Right lung (tissue), 5 donors: Measurements from ENCODE around the gene POLG2. TPM values are rescaled to one million over a fixed set of nuclear protein-coding genes. Genes with fewer than 3 reads are reported as not detected.
"Not testable (repeated sequence)": the region's sequence is repeated elsewhere in the genome, so short reads cannot be mapped to it uniquely, and the experiment has no call there.

Source experiments
- DNase-seq, 2 donors: peaks; one replicate each; pipeline ENCODE4 v3.0.0-alpha.2; 2013
- polyA plus RNA-seq, 5 donors: library from polyadenylated mRNA; unstranded; fragments of 120-200 nt; gene quantifications; one replicate each; pipeline versions ENCODE4 v1.2.1 to v1.2.3, GENCODE V29; 2013; ENCODE audit warnings: inconsistent platforms in 1 of 5, low replicate concordance in 1 of 5; ENCODE audit not compliant: insufficient read length in 5 of 5, insufficient read depth in 1 of 5

POLG2 gene
- polyA plus RNA-seq, 5 donors, result 32.5 to 63.5 (median 47.6) TPM

DNA sequence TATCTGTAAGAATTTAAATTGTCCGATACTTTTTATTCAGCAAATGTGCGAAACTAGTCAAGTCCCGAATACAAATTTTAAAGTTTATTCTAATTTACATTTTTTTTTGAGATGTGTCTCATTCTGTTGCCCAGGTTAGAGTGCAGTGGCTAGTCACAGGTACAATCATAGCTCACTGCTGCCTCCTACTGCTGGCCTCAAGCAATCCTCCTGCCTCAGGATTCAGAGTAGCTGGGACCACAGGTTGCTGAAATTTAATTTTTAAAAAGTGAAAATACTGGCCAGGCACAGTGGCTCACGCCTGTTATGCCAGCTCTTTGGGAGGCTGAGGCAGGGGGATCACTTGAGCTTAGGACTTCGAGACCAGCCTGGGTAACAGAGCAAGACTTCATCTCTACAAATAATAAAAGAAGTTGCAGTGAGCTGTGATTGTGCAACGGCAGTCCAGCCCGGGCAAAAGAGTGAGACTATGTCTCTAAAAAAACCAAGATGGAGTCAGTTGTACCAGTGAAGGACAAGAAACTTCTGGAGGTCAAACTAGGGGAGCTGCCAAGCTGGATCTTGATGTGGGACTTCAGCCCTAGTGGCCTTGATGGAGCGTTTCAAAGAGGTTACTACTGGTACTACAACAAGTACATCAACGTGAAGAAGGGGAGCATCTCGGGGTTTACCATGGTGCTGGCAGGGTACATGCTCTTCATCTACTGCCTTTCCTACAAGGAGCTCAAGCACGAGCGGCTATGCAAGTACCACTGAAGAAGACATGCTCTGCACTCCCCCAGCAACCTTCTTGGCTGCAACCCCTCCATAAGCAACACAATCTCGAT lies 5.6 kb downstream of the POLG2 start:
- DNase-seq, result no peak

DNA sequence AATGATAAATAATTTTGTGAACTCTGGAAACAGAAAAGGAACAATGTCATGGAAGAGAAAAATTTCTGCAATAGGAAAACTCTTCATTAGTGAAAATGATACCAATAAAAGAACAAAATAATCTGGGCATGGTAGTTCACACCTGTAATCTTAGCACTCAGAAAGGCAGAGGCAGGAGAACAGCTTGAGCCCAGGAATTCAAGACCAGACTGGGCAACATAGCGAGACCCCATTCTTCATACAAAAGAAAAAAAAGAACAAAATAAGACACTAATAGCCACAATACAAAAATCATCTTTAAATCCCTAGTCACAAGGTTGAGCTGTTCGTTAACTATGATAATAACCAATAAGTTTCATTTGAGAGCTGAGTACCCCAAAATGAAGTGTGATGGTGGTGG lies 8.6 kb downstream of the POLG2 start:
- DNase-seq, result no peak

DNA sequence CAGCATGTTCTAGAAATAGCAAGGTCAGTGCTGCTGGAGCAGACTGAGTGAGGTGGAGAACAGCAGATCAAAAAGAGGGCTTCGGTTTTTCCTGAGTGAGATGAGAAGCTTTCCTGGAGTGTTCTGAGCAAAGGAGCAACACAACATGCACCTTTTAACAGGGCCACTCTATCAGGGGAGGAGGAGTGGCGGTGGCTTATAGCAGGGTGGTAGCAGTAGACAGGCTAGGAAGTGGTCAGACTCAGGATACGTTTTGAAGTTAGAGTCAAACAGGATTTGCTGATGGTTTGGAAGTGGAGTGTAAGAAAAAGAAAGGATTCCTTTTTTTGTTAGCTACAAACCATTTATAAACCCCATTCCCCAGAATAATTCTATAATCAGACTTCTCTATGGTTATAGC lies 12.5 kb downstream of the POLG2 start:
- DNase-seq, result no peak

DNA sequence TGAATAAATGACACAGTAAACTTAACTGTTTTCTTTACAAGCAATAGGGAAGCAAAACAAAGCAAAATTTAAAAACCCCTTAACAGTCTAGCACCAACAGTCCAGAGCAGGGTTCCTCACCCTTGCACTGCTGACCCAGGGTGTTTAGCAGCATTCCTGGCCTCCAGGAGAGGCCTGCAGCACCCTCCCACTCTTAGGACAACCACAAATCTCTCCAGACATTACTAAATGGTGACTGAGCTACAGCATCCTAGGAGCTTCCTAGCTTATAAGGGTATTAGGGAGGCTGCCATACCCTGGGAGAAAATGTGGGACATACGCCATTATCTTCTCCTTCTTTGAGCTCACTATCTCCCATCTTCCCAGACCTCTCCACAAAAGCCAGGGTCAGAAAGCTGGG lies 15.9 kb downstream of the POLG2 start:
- DNase-seq, result no peak

DNA sequence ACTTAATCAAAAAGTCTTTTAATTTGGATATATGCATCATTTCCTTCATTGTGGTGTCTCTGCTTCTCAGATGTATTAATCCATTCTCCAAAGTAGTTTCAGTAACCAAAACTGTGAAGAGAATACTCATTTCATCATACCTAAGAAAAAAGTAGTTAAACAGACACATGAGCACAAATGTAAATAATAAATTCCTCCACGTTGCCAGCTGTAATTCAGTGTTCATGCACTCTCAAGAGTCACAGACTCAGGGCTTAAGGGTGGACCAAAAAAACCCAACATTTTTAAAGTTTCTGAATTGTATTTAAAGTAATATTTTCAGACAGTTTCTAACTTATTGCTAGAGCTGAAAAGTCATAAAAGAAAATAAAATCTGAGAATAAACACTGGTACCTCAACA lies 19.0 kb downstream of the POLG2 start:
- no peak for DNase-seq

DNA sequence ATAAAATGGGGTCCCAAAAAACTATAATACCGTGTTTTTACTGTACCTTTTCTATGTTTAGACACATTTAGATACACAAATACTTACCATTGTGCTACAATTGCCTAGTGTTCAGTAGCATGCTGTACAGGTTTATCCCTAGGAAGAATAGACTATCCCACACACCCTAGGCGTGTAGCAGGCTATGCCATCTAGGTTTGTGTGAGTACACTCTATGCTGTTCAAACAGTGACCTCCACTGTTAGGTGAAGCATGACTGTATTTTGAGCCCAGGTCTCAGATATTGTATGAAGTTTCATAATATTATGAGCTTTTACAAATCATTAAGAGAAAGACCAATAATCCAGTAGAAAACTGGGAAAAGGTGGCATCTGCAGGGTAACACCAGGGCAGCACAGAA lies 24.3 kb downstream of the POLG2 start:
- no peak for DNase-seq

DNA sequence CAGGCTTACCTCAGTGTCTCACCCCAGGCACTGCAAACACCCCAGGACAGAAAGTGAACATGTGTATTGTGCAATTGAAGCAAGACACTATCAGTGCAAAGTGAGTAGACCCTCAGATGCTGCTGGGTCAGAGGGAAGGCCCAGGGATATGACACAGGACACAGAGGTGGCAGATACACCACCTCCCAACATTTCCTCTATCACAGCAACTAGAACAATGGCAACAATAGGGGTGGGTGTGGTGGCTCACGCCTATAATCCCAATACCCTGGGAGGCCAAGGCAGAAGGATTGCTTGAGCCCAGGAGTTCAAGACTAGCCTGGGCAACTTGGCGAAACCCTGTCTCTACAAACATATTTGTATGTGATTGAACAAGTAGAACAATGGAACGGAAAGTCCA lies 25.4 kb downstream of the POLG2 start:
- DNase-seq, result no peak

DNA sequence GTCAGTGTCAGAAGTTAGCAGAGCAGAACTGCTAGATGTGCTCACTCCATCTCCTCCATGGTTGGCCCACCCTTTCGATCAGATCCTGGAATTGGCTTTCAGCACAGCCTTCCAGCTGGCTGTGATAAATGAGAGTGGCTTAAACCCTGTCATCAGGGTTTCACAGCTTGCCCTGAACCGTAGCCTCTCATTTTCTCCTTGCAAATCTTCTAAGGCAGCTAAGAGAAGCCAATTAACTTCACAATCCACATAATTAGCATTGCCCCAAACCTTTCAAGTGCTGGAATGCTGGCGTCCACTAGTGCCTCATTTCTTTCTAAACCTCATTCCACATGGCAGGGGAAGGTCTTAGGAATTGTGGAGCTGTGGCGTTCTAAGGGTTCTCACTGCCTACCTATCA lies 26.2 kb downstream of the POLG2 start:
- no peak for DNase-seq

DNA sequence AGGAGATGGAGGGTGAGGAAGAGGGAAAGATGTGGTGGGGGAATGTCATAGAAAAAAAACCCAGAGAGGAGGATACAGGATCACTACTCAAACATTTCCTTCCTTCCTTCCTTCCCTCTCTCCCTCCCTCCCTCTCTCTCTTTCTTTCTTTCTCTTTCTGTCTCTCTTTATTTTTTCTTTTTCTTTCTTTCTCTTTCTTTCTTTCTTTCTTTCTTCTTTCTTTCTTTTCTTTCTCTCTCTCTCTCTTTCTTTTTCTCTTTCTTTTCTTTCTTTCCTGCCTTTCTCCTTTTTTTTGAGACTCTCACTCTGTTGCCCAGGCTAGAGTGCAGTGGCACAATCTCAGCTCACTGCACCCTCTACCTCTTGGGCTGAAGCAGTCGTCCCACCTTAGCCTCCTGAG lies 30.0 kb downstream of the POLG2 start:
- not testable (repeated sequence) for DNase-seq

DNA sequence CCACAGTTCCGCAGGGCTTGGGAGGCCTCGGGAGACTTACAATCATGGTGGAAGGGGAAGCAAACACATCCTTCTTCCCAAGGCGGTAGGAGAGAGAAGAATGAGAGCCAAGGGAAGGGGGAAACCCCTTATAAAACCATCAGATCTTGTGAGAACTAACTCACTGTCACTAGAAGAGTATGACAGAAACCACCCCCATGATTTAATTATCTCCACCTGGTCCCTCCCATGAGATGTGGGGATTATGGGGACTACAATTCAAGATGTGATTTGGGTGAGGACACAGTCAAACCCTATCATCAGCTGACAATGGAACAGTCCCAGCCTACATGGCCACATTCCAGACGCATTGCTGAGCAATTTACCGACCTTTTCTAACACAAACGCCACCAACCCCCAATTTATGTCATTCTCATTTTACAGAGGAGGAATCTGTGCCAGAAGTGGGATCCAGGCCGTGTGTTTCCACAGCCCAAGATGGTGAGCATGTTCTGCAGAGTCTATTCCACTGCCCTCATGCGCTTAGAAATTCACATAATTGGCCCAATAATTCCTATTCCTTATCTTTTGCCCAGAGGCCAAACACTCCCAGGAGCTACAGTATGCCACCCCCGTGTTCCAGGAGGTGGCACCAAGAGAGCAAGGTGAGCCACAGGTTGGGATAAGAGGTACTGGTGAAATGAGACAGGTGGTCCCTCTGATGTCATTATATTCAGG lies 30.7 kb downstream of the POLG2 start:
- DNase-seq, result no peak

DNA sequence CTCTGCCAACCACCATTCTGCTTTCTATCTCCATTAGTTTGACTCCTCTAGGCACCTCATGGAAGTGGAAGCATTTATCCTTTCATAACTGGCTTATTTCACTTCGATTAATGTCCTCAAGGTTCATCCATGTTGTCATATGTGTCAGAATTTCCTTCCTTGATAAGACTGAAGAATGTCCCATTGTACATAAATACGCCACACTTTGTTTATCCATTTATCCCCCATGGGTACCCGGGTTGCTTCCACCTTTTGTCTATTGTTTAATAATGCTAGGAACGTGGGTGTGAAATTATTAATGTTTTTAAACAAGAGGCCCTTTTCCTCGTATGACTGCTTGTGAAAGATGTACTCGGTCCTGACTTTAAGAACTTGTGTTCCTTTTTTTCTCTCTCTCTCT lies 35.1 kb downstream of the POLG2 start:
- no peak for DNase-seq

DNA sequence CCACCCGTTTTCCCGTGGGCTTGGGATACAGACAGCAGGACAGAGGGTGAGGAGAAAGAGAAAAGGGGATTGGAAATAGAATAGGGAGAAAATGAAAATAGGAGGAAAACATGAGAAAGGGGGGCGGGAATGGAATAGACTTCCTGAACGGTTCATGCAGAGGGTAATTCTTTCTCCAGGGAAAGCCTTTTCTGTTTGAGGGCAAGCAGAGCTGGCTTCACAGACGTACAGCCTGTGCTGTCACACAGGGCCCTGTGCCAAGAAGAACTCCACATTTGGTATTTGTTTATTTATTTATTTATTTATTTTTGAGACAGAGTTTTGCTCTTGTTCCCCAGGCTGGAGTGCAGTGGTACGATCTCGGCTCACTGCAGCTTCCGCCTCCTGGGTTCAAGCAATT lies 35.9 kb downstream of the POLG2 start:
- peak in 1 of 2 donors; percentile 22 for DNase-seq

DNA sequence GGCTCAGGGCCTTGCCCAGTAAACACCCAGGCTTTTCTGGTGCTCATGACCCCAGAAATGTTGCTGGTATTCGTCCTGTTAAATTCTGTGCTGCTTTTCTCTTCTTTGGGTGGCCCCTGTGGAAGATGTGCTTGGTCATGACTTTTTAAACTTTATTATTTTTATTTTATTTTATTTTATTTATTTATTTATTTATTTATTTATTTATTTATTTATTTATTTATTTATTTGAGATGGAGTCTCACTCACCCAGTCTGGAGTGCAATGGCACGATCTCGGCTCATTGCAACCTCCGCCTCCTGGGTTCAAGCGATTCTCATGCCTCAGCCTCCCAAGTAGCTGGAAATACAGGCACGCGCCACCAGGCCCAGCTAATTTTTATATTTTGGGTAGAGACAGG lies 37.0 kb downstream of the POLG2 start:
- DNase-seq, result not testable (repeated sequence)

DNA sequence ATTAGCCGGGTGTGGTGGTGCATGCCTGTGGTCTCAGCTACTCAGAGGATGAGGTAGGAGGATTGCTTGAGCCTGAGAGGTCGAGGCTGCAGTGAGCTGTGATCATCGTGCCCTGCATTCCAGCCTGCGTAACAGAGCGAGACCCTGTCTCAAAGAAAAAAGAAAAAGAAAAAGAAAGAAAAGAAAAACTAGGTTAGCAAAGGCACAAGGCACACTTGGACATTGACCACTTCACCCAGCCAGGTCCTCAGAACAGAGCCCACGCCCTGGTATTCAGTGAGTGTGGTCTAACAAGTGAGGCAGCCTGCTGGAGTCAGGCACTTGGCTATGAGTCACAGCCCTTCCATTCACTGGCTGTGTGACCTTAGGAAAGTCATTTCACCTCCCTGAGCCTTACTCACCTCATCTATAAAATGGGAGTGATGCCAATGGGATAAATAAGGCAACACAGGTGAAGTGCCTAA lies 37.5 kb downstream of the POLG2 start:
- DNase-seq, result no peak

DNA sequence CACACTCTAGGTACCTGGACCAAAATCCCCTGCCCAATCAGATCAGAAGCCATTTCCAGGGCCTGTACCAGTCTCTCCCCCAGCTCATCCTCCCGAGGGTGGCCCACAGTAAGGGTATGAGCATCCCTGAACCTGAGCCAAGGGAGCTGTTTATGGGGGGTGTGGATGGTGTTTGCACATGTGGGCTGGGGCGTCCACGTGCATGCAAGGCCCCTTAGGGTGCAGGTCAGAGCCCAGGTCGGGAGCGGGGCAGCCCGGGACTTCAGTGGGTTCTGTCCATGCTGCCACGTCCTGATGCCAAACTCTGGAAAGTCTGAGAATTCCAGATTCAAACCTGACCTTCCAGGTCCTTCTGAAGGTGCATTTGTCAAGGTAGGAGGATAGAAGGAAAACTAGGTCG lies 38.1 kb downstream of the POLG2 start:
- no peak for DNase-seq

DNA sequence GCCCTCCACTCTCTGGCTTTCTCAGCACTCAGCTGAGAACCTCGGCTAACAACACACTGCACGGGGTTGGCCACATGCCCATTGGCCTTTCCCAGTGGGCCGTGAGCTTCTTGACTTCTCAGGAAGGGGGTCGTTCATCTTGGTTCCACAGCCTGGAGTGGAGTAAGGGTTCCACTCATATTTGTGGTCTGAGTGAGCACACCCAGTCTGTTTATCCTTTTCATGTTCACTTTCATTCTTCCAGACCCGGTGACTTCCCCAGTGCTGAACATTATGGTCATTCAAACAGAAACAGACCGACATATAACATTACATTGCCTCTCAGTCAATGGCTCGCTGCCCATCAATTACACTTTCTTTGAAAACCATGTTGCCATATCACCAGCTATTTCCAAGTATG lies 39.7 kb downstream of the POLG2 start:
- no peak for DNase-seq

DNA sequence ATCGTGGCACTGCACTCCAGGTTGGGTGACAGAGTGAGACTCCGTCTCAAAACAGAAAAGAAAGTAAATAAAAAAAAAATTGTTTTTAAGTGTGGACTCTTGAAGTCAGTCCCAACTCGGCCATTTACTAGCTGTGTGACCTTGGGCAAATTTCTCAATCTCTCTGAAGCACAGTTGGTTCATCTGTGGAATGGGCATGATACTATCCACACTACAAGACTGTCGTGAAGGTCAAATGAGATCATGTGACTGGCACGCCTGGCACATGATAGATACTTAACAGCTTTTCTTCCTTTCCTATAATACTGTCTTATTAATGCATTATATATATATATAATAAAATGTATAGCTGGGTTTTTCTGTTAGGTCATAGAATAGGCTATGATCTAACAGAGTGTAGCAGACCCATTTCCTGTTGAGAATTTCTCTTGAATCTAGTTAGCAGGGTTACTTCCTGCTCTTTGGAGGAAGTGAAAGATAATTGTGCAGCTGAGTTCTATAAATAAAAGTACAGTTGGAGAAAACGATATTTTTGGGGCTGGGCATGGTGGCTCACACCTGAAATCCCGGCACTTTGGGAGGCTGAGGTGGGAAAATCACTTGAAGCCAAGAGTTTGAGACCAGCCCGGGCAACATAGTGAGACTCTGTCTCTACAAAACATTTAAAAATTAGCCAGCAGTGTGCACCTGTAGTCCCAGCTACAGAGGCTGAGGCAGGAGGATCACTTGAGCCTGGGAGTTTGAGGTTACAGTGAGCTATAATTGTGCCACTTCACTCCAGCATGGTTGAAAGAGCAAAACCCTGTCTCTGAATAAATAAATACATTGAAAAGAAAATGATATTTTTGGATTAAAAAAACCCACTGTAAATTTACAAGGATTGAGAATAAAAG lies 40.6 kb downstream of the POLG2 start:
- DNase-seq, result no peak

DNA sequence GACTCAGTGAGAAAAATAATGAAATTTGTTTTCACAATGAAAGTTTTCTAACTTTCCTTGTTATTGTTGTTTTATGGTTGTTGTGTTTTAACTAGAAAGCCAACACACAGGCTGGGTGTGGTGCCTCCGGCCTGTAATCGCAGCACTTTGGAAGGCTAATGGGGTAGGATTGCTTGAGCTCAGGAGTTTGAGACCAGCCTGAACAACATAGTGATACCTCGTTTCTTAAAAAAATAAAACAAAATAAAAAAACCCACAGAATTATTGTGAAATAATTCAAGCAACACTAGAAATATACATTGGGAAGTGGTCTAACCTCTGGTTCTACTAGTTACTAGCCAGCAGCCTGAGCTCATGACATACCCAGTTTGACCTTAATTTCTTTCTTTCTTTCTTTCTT lies 47.3 kb downstream of the POLG2 start:
- DNase-seq, result no peak

DNA sequence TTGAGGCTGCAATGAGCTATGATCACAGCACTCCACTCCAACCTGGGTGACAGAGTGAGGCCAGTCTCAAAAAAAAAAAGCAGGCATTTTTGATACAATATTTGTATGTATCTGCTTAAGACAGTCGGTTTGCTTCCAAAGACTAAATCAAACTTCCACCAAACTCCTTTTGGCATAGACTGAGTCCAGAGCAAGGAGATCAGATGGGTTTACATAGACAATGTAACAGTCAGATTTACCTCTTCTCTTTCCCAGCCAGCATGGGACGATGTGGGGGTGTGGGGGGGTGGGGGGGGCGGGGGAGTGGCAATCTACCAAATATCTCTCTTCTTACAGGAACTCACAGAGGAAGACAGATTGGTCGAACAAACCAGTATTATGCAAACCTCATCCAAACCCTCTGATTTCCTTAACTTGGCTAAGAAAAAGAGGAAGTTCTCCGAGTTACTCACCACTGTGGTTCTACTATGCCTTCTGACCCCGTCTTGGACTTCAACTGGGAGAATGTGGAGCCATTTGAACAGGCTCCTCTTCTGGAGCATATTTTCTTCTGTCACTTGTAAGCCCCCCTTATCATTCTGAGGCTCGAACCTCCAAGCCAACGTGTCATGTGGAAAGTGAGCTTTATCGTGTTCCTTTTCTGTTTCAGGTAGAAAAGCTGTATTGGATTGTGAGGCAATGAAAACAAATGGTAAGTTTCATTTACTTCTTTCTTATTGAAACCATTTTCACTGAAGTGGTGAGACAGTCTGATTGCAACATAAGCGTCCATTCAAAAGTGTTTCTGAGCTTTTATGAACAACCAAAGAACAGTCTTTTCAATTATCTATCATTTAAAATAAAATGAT lies 48.0 kb downstream of the POLG2 start, which contains the start of gene MILR1:
TSS of gene MILR1 (plus strand) at position 451 of the 848 bp plus-strand sequence. CDS start at position 505, 54 bp downstream.
- DNase-seq, result peak in 1 of 2 donors; percentile 8

DNA sequence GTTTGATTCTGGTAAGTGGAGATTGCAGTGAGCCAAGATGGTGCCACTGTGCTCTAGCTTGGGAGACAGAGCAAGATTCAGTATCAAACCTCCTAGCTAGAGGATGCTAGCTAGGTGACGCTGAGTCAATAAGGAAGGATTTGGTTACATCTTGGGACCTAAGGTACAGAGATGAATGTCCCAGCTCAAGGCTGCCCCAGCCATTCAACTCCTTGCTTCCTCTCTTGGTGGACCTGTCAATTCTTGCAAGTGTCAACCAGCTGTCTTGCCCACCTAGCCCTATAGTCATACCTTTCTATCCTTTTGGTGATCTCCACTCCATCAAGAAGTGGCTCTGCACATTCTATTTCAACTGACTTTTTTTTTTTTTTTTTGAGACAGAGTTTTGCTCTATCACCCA lies 49.3 kb downstream of the POLG2 start:
- DNase-seq, result no peak

DNA sequence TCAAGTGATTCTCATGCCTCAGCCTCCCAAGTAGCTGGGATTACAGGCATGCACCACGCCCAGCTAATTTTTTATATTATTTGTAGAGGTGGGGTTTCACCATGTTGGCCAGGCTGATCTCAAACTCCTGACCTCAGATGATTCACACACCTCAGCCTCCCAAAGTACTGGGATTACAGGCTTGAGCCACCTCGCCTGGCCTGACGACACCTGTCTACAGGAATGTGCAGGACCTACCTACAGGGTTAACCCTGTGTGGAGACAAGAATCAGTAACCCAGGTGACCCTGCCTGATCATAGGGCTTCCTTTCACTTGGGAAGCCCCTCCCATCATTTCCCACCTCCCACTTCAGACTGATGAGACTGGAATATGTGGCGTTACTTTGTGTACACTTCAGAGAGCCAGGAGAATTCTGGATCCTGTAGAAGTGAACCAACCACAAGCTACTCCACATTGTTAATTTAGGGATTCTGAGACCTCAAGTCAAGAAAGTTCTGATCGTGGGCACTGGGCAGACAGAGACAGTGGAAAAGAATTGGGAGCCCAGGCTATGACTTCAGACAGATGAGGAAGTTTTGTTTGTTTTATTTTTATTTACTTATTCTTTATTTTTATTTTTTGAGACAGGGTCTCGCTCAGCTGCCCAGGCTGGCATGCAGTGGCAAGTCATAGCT lies 53.6 kb downstream of the POLG2 start:
- DNase-seq, result no peak
